ENCODE data around the gene SDHC.

Gene SDHC

GRCh38 chr1:161314201-161314981, at the start of gene SDHC:
Gene SDHC (plus strand): TSS chr1:161314381. CDS start chr1:161314406, 25 bp downstream.
- DNase-seq: peak; percentile 90

- no peak for DNase-seq
These were observed 48.9 kb upstream of the SDHC start for GRCh38 chr1:161265305-161265704.

- no peak for DNase-seq
These were observed 48.0 kb upstream of the SDHC start for GRCh38 chr1:161266202-161266601.

- DNase-seq: no peak
These were observed 47.3 kb upstream of the SDHC start for GRCh38 chr1:161266836-161267235.

- no peak for DNase-seq
These were observed 46.9 kb upstream of the SDHC start for GRCh38 chr1:161267321-161267720.

GRCh38 chr1:161273402-161273801, 40.8 kb upstream of the SDHC start:
- no peak for DNase-seq

- no peak for DNase-seq
These were observed 39.3 kb upstream of the SDHC start for GRCh38 chr1:161274874-161275273.

GRCh38 chr1:161282991-161283390, 31.2 kb upstream of the SDHC start:
- DNase-seq: no peak

- DNase-seq: no peak
These were observed 29.1 kb upstream of the SDHC start for GRCh38 chr1:161285113-161285512.

- no peak for DNase-seq
These were observed 28.7 kb upstream of the SDHC start for GRCh38 chr1:161285521-161285920.

GRCh38 chr1:161287482-161288054, 26.6 kb upstream of the SDHC start:
- DNase-seq: no peak

- no peak for DNase-seq
These were observed 23.4 kb upstream of the SDHC start for GRCh38 chr1:161290779-161291178.

GRCh38 chr1:161297415-161297814, 16.8 kb upstream of the SDHC start:
- no peak for DNase-seq

GRCh38 chr1:161298116-161298515, 16.1 kb upstream of the SDHC start:
- no peak for DNase-seq

GRCh38 chr1:161299347-161299746, 14.8 kb upstream of the SDHC start:
- no peak for DNase-seq

GRCh38 chr1:161300478-161300877, 13.7 kb upstream of the SDHC start:
- DNase-seq: no peak

GRCh38 chr1:161304927-161305866, 9.0 kb upstream of the SDHC start:
- no peak for DNase-seq

GRCh38 chr1:161305867-161306519, 8.2 kb upstream of the SDHC start:
- peak; percentile 87 for DNase-seq

- DNase-seq: no peak
These were observed 6.9 kb upstream of the SDHC start for GRCh38 chr1:161307230-161307768.

GRCh38 chr1:161307892-161308638, 6.1 kb upstream of the SDHC start:
- DNase-seq: no peak

- no peak for DNase-seq
These were observed 4.3 kb upstream of the SDHC start, which contains the start of gene MPZ for GRCh38 chr1:161309868-161310267. Gene MPZ (minus strand): TSS chr1:161309968. CDS start chr1:161309905, 63 bp downstream.
